Neural cell (in vitro differentiated cells): ENCODE measurements around the gene NOP10. TPM values are rescaled to one million over a fixed set of nuclear protein-coding genes. Genes with fewer than 3 reads are reported as not detected.

Experiments
- H2AFZ ChIP-seq: fragments of 200-600, 300-800 bp; sonication (generic), shearing (Covaris generic); 2 replicates; pipeline ENCODE4 v1.6.0; 2014; ENCODE audit warnings: low read depth, mild to moderate bottlenecking, antibody characterized with exemption, low read length, moderate library complexity
- H3F3A ChIP-seq: fragments of 200-600 bp; shearing (Covaris generic); 2 replicates; pipeline ENCODE4 v1.6.1; 2016; ENCODE audit warnings: mild to moderate bottlenecking, moderate library complexity, mixed read lengths, antibody characterized with exemption, low read length; ENCODE audit not compliant: insufficient read depth, poor library complexity, severe bottlenecking
- H3K27ac ChIP-seq: fragments of 200-600, 300-800 bp; sonication (generic), shearing (Covaris generic); 2 replicates; pipeline ENCODE4 v1.5.1; 2014; ENCODE audit warnings: mild to moderate bottlenecking, low read length, moderate library complexity
- H3K27me3 ChIP-seq: fragments of 300-800, 200-600 bp; sonication (generic), shearing (Covaris generic); 2 replicates; pipeline ENCODE4 v1.6.0; 2014; ENCODE audit warnings: mild to moderate bottlenecking, low read depth, low read length, moderate library complexity; ENCODE audit not compliant: insufficient read depth
- H3K36me3 ChIP-seq: fragments of 300-800, 200-600 bp; sonication (generic), shearing (Covaris generic); 2 replicates; pipeline ENCODE4 v1.5.1; 2014; ENCODE audit warnings: mild to moderate bottlenecking, antibody characterized with exemption, low read length, moderate library complexity; ENCODE audit not compliant: insufficient read depth
- H3K4me2 ChIP-seq: fragments of 300-800, 200-600 bp; sonication (generic), shearing (Covaris generic); 2 replicates; pipeline ENCODE4 v1.6.0; 2014; ENCODE audit warnings: mild to moderate bottlenecking, low read length
- H3K4me3 ChIP-seq: fragments of 300-800, 200-600 bp; sonication (generic), shearing (Covaris generic); 2 replicates; pipeline ENCODE4 v1.5.1; 2014; ENCODE audit warnings: mild to moderate bottlenecking, low read length, moderate library complexity
- H3K79me2 ChIP-seq: fragments of 200-600 bp; shearing (Covaris generic); replicated peaks from 2 replicates; pipeline ENCODE4 v1.6.0; 2014; ENCODE audit warnings: mild to moderate bottlenecking, low read length, moderate library complexity; ENCODE audit not compliant: insufficient read depth
- H3K9ac ChIP-seq: fragments of 300-800, 200-600 bp; sonication (generic), shearing (Covaris generic); 2 replicates; pipeline ENCODE4 v1.6.1; 2016; ENCODE audit warnings: mild to moderate bottlenecking, low read length, mixed read lengths
- H3K9me2 ChIP-seq: fragments of 200-600 bp; shearing (Covaris generic); 2 replicates; pipeline ENCODE4 v1.6.1; 2016; ENCODE audit warnings: mild to moderate bottlenecking, low read length, mixed read lengths; ENCODE audit not compliant: insufficient read depth
- H3K9me3 ChIP-seq: fragments of 200-600, 300-800 bp; sonication (generic), shearing (Covaris generic); 2 replicates; pipeline ENCODE4 v1.6.1; 2016; ENCODE audit warnings: mild to moderate bottlenecking, mixed run types, low read length, moderate library complexity, mixed read lengths
- H4K20me1 ChIP-seq: fragments of 200-600 bp; shearing (Covaris generic); 2 replicates; pipeline ENCODE4 v1.6.1; 2016; ENCODE audit warnings: mild to moderate bottlenecking, mixed run types; ENCODE audit not compliant: insufficient read depth
- CTCF ChIP-seq: fragments of 450-650 bp; IDR thresholded peaks from 2 replicates; pipeline ENCODE4 v1.5.1; 2014; ENCODE audit warnings: antibody characterized with exemption, mild to moderate bottlenecking, moderate library complexity; ENCODE audit not compliant: poor library complexity, severe bottlenecking
- EP300 ChIP-seq: fragments of 450-650 bp; conservative IDR thresholded peaks from 2 replicates; pipeline ENCODE4 v1.6.1; 2014; ENCODE audit warnings: antibody characterized with exemption, mild to moderate bottlenecking, moderate library complexity; ENCODE audit not compliant: poor library complexity, severe bottlenecking
- EZH2 ChIP-seq: fragments of 200-600, 300-800 bp; shearing (Covaris generic), sonication (generic); IDR thresholded peaks from 2 replicates; pipeline ENCODE4 v1.6.1; 2014; ENCODE audit warnings: antibody characterized with exemption, low read length, borderline replicate concordance, mild to moderate bottlenecking; ENCODE audit not compliant: insufficient read depth, poor library complexity, severe bottlenecking
- MXI1 ChIP-seq: fragments of 450-650 bp; conservative IDR thresholded peaks from 2 replicates; pipeline ENCODE4 v1.6.1; 2014; ENCODE audit warnings: antibody characterized with exemption, mild to moderate bottlenecking; ENCODE audit not compliant: poor library complexity, severe bottlenecking
- POLR2AphosphoS5 ChIP-seq: IDR thresholded peaks from 2 replicates; pipeline ENCODE4 v1.6.1; 2012
- RAD21 ChIP-seq: fragments of 450-650 bp; conservative IDR thresholded peaks from 2 replicates; pipeline ENCODE4 v1.6.1; 2014; ENCODE audit warnings: antibody characterized with exemption, mild to moderate bottlenecking, moderate library complexity
- REST ChIP-seq: IDR thresholded peaks from 2 replicates; pipeline ENCODE4 v1.6.1; 2012; ENCODE audit warnings: borderline replicate concordance
- SMC3 ChIP-seq: fragments of 450-650 bp; conservative IDR thresholded peaks from 2 replicates; pipeline ENCODE4 v1.6.1; 2014; ENCODE audit warnings: antibody characterized with exemption, mild to moderate bottlenecking, moderate library complexity; ENCODE audit not compliant: poor library complexity
- TAF1 ChIP-seq: IDR thresholded peaks from 2 replicates; pipeline ENCODE4 v1.6.1; 2012; ENCODE audit warnings: low read depth
- polyA plus RNA-seq: library from polyadenylated mRNA; depleted of rRNA; stranded (reverse); fragments of >200 nt; gene quantifications from 2 replicates; pipeline ENCODE4 v1.2.3, GENCODE V29; 2014

Gene NOP10
- polyA plus RNA-seq, 1 donor from 2014 or later = 263 TPM

- Histone ChIP-seq H3K27me3 (no peaks in the 10 kb centered on the region), H3K36me3 (no peaks in the 10 kb centered on the region), H3K9ac (no peak overlapping the region), H3K4me2 (no peak overlapping the region), H3K9me3 (no peaks in the 10 kb centered on the region), H3K79me2 (no peaks in the 10 kb centered on the region), H4K20me1 (no peaks in the 10 kb centered on the region), H3K4me3 (no peak overlapping the region), H2AFZ (no peak overlapping the region), H3F3A (no peaks in the 10 kb centered on the region), H3K27ac (no peak overlapping the region), H3K9me2 (no peaks in the 10 kb centered on the region)
- TF ChIP-seq RAD21 (no peak), MXI1 (no peak), TAF1 (no peak), REST (no peak), EZH2 (no peak), CTCF (no peak), POLR2AphosphoS5 (no peak), SMC3 (no peak), EP300 (no peak)
Observed at GRCh38 chr15:34348735-34349300, 5.9 kb upstream of the NOP10 start.

- H3K4me3 ChIP-seq = no peak overlapping the region
Observed at GRCh38 chr15:34347951-34348638, 5.2 kb upstream of the NOP10 start.

More at GRCh38 chr15:34347951-34348638, 5.2 kb upstream of the NOP10 start:
- Histone ChIP-seq H3K4me2 (no peak overlapping the region), H3K79me2 (no peaks in the 10 kb centered on the region), H3K9ac (no peak overlapping the region), H3K9me3 (no peaks in the 10 kb centered on the region), H4K20me1 (no peaks in the 10 kb centered on the region), H3F3A (no peaks in the 10 kb centered on the region), H3K36me3 (no peaks in the 10 kb centered on the region), H3K9me2 (no peaks in the 10 kb centered on the region), H3K27ac (no peak overlapping the region), H2AFZ (no peak overlapping the region), H3K27me3 (no peaks in the 10 kb centered on the region)
- TF ChIP-seq SMC3 (no peak), EP300 (no peak), REST (no peak), TAF1 (no peak), EZH2 (no peak), RAD21 (no peak), CTCF (no peak), POLR2AphosphoS5 (no peak), MXI1 (no peak)
